ENCODE results near the gene PARP12.

PARP12 gene

DNA sequence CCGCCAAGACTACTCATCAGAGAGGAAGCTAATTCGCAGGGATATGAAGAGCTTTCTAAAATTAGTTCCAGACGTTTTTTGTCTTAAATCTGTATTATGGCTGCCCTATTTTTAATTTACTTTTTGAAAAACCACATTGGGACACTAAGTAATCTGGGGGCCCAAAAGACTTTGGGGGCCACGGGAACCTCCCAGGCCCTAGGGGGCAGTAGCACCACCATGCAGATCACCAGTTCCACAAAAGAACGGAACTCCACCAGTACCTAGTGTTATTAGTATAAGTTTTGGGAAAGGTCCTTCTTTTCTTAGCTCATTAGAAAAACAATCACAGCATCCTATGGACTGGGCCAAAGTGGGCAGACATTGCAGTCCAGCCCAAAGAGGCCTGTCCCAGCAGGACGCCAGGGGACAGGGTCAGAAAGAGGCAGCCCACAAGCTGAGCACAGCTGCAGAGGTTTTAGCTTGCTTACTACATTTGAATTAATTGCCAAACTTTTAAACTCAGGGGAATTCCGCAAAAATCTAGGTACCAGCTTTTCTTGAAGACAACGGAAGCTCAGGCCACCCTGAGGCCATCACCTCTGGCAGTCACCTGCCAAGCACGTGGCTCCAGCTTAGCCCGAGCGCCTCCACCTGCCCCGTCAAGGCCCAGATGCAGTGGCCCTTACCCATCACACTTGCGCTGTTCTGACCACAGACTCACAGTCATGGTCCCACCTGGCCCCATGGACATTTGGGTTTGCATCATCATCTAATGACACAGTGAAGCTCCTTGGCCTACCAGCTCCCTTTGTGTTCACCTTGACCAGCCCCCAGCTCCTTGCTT is 74.8 kb downstream of the PARP12 start:
- DNase-seq: no peak

- DNase-seq: no peak
These were observed 76.9 kb downstream of the PARP12 start for GRCh38 chr7:139985811-139986210.

DNA sequence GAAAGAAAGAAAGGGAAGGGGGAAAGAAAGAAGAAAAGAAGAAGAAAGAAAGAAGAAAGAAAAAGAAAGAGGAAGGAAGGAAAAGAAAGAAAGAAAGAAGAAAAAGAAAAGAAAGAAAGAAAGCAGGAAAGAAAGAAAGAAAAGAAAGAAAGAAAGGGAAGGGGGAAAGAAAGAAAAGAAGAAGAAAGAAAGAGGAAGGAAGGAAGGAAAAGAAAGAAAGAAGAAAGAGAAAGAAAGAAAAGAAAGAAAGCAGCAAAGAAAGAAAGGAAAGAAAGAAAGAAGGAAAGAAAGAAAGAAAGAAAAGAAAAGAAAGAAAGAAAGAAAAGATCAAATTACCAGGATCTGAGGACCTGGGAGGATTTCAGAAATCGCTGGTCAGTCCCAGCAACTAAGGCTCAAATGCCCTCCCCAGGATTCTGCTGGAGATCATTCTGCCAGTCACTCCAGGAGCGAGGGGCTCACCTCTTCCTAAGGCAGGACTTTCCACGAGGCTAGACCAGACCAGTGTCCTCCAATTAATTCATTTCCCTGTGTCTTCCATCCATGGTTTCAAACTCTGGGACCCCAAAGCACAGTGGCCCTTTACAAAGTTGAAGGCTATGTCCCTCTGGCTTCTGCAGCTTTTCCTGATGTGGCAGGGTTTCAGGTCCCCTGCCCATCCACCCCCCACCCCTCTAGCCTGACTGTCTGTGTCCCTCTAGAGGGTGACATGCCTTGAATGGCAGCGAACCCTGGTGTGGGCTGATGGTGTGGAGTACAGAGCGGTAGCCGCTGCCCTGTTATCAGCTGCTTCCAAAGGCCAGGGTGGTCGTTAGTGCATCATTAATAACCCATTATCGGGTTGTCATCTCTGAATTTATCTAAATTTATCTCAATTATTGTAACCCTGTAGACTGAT is 77.9 kb downstream of the PARP12 start:
- no peak for DNase-seq

DNA sequence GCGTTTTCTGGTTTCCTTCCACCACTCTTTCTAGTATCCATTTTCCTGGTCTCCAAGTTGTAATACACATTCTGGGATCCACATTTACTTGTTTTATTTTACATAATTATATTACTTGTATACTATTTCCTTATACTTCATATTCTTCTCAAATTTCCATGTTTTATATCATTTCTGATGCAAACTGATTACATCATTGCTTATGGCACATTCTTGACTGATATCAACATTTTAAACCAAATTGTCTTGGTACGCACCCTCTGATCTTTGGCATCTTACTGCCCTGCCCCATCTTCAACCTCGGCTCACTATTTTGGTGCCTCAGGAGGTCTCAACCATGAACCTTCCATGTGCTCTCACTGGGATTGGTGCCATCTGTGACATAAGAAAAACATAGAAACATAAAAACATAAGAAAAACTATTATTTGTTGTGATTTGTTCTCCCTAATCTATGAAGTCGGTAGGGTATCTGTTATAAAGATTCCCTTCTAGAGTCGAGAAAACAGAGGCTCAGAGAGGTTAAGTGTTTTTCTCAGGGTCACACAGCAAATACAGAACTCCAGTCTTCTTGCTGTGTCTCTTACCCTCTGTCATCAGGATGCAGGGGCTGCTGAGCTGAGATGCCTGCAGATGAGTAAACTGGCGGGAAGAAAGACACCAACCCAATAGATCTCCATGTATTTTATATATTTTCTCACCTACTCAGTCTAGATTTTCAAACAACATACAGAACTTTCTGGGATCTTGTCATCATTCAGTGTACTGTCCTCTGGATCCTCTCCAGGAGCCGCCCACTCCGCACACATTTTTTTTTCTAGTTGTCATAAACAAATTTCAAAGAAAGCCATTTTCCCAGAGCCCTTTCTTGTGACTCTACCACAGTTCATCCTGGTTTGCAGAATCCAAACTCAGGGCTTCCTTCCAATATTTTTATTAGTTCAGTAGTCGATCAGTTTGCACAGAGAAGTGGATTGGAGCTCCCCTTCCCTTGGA is 79.5 kb downstream of the PARP12 start:
- DNase-seq: no peak

- DNase-seq: no peak
These were observed 81.2 kb downstream of the PARP12 start for GRCh38 chr7:139981511-139981895.

DNA sequence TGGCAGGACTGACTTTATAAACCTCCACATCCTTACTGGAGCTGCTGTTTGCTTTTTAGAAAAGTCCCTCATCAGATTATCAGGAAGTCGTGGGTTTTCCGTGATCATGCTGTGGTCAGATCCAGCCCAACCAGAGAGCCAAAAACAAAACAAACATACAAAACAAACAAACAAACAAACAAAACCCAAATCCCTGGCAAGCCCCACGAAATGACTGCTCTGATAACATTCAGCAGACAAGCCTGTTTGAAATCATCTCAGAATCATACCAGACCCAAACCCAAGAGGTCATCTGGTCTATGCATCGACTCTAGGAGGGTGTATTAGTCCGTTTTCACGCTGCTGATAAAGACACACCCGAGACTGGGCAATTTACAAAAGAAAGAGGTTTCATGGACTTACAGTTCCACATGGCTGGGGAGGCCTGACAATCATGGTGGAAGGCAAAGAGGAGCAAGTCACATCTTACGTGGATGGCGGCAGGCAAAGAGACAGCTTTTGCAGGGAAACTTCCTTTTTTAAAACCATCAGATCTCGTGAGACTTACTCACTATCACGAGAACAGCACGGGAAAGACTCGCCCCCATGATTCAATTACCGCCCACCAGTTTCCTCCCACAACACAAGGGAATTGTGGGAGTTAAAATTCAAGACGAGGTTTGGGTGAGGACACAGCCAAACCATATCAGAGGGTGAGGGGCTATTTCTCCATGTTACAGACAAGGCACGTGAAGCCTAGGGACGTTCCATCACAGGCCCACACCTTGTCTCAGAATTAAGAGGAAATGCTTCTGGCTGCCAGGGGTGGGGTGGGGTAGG is 85.7 kb downstream of the PARP12 start:
- DNase-seq: no peak

DNA sequence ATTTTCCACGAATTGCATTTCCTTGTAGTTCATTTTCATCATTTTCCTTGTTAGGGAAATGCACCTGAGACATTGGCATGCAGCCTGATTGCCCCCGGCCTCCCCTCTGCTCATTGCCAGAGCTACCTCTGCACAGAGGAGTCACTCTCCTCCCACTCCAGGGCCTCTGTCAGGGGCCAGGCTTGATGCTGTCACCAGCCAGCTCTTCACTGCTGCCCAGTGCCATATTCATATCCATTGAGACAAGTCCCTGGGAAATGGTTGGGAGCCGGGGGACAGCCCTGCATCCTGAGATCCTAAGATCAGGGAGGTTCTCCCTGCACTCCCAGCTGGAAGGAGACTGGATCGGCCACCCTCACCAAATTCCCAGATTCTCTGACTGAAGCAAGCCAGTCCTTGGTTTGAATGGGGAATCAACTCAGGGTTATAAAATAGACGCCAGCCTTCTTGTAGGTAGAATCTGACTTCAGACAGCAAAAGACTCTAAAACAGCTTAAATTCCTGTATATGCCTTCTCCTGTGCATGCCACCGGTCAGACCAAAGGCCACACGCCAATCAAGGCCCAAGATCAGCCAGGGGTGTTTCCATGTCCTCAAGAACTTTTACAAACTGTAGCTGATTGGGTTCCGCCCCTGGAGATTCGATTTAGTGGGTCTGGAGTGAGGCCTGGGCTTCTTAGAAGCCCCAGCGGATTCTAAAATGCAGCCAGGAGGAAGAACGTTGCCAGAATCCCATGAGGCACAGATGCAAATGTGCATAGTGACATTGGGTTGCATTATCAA is 86.5 kb downstream of the PARP12 start:
- DNase-seq: no peak

DNA sequence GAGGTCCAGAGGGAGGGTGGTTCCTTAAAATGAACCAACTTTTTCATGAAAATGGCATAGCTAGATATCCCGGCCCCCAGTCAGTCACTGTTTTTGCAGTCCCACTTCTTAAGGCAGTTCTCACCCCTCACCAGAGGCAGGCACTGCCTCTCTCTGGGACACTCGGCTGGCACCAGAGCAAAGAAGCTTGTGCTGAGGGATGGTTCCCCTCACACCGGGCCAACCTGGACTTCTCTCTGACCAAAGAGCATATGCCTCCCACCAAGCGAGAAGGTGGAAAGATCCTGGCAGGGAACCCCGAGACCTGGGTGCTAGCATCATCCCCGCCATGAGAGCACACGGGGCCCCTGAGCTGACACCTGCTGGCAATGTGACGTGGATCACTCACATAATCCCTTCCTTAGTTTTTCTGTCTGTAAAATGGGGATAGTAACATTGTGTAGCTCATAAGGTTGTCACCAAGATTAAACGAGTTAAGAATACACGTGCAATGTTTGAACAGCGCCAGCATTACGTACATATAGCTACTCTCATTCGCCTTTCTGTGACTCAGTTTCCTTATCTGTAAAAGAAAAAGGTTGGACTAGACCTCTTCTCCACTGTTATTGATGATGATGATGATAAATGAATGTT is 88.5 kb downstream of the PARP12 start:
- no peak for DNase-seq
